Measurements from ENCODE around the gene TMEM88. TPM values are rescaled to one million over a fixed set of nuclear protein-coding genes. Genes with fewer than 3 reads are reported as not detected.

Gene TMEM88
- total RNA-seq, 2 experiments from 2014 or later = 0.84 to 1.2 TPM

GRCh38 chr17:7842380-7843256 lies 12.2 kb upstream of the TMEM88 start:
- H3K9me3 Mint-ChIP-seq (ENCODE audit: low read depth) = no peaks in the 10 kb centered on the region
- H3K27ac Mint-ChIP-seq = peak overlapping the region; percentile 99
- peak; percentile 90 for DNase-seq
- H3K36me3 Mint-ChIP-seq = no peaks in the 10 kb centered on the region
- no peaks in the 10 kb centered on the region for H3K27me3 Mint-ChIP-seq
- peak; percentile 27 for ATAC-seq
- peak overlapping the region; percentile 80 for H3K4me3 Mint-ChIP-seq
- CTCF ChIA-PET = interaction anchor here (0.9 to 6.7 kb wide), 8 partner anchors 9 to 280 kb away, joined by 3 to 85 read pairs (median 4); partner anchors contain the start of genes CNTROB, KDM6B, NAA38 and TRAPPC1
- peaks cover 43% of the 10 kb centered on the region for H3K4me1 Mint-ChIP-seq

GRCh38 chr17:7843257-7843535 lies 11.7 kb upstream of the TMEM88 start:
- Mint-ChIP-seq H3K27ac (peak overlapping the region; percentile 99), H3K27me3 (no peaks in the 10 kb centered on the region), H3K36me3 (no peaks in the 10 kb centered on the region), H3K9me3 (ENCODE audit: low read depth) (no peaks in the 10 kb centered on the region), H3K4me3 (peak overlapping the region; percentile 80), H3K4me1 (peaks cover 42% of the 10 kb centered on the region)
- ATAC-seq (peak; percentile 0), DNase-seq (no peak)
- CTCF ChIA-PET = interaction anchor here (0.9 to 6.7 kb wide), 5 partner anchors 10 to 280 kb away, joined by 3 to 85 read pairs (median 4); partner anchors contain the start of gene KDM6B

- no peaks in the 10 kb centered on the region for H3K36me3 Mint-ChIP-seq
- H3K27ac Mint-ChIP-seq = peak overlapping the region; percentile 99
- no peaks in the 10 kb centered on the region for H3K9me3 Mint-ChIP-seq (ENCODE audit: low read depth)
- CTCF ChIA-PET = interaction anchor here (0.9 to 6.7 kb wide), 5 partner anchors 10 to 279 kb away, joined by 3 to 85 read pairs (median 4); partner anchors contain the start of gene KDM6B
- no peaks in the 10 kb centered on the region for H3K27me3 Mint-ChIP-seq
- peak; percentile 21 for ATAC-seq
- peaks cover 40% of the 10 kb centered on the region for H3K4me1 Mint-ChIP-seq
- DNase-seq = peak; percentile 89
- peak overlapping the region; percentile 80 for H3K4me3 Mint-ChIP-seq
These were observed 11.2 kb upstream of the TMEM88 start for GRCh38 chr17:7843536-7844291.

- Mint-ChIP-seq H3K4me1 (peaks cover 34% of the 10 kb centered on the region), H3K27me3 (no peaks in the 10 kb centered on the region), H3K36me3 (no peaks in the 10 kb centered on the region), H3K27ac (peak overlapping the region; percentile 99), H3K9me3 (ENCODE audit: low read depth) (no peaks in the 10 kb centered on the region), H3K4me3 (peak overlapping the region; percentile 80)
- CTCF ChIA-PET = interaction anchor here (0.6 to 6.7 kb wide), 15 partner anchors 11 to 408 kb away, joined by 3 to 85 read pairs (median 4); partner anchors contain the start of genes CNTROB, KDM6B, NAA38 and TP53
- ATAC-seq = peak; percentile 73
- peak; percentile 93 for DNase-seq
These were observed 10.3 kb upstream of the TMEM88 start for GRCh38 chr17:7844292-7845154.

- ATAC-seq = no peak
- Mint-ChIP-seq H3K27ac (peak overlapping the region; percentile 99), H3K9me3 (ENCODE audit: low read depth) (no peaks in the 10 kb centered on the region), H3K4me1 (peaks cover 35% of the 10 kb centered on the region), H3K27me3 (no peaks in the 10 kb centered on the region), H3K36me3 (no peaks in the 10 kb centered on the region), H3K4me3 (peak overlapping the region; percentile 80)
- CTCF ChIA-PET = interaction anchor here (0.6 to 6.7 kb wide), 13 partner anchors 11 to 409 kb away, joined by 3 to 85 read pairs (median 5); partner anchors contain the start of genes CNTROB, KDM6B, NAA38 and TP53
- no peak for DNase-seq
These were observed 9.4 kb upstream of the TMEM88 start for GRCh38 chr17:7845359-7846062.

GRCh38 chr17:7846063-7846735 lies 8.7 kb upstream of the TMEM88 start:
- Mint-ChIP-seq H3K9me3 (ENCODE audit: low read depth) (no peaks in the 10 kb centered on the region), H3K27me3 (no peaks in the 10 kb centered on the region), H3K27ac (no peak overlapping the region), H3K4me1 (peaks cover 35% of the 10 kb centered on the region), H3K4me3 (no peak overlapping the region), H3K36me3 (no peaks in the 10 kb centered on the region)
- CTCF ChIA-PET = interaction anchor here (1.2 to 6.7 kb wide), 6 partner anchors 11 to 151 kb away, joined by 4 to 85 read pairs (median 8); partner anchors contain the start of genes KDM6B and NAA38
- ATAC-seq = no peak
- no peak for DNase-seq

- H3K36me3 Mint-ChIP-seq = no peaks in the 10 kb centered on the region
- no peak overlapping the region for H3K27ac Mint-ChIP-seq
- H3K9me3 Mint-ChIP-seq (ENCODE audit: low read depth) = no peaks in the 10 kb centered on the region
- ATAC-seq = no peak
- no peak for DNase-seq
- no peaks in the 10 kb centered on the region for H3K27me3 Mint-ChIP-seq
- H3K4me1 Mint-ChIP-seq = peaks cover 39% of the 10 kb centered on the region
- no peak overlapping the region for H3K4me3 Mint-ChIP-seq
- CTCF ChIA-PET = interaction anchor here (6.7 kb wide), 1 partner anchor 14 kb away, joined by 85 read pairs; the partner anchor contains the start of gene KDM6B
These were observed 7.9 kb upstream of the TMEM88 start for GRCh38 chr17:7846765-7847661.

GRCh38 chr17:7848131-7848579 lies 6.7 kb upstream of the TMEM88 start:
- no peak overlapping the region for H3K4me3 Mint-ChIP-seq
- no peaks in the 10 kb centered on the region for H3K27me3 Mint-ChIP-seq
- H3K36me3 Mint-ChIP-seq = no peaks in the 10 kb centered on the region
- peaks cover 47% of the 10 kb centered on the region for H3K4me1 Mint-ChIP-seq
- DNase-seq = no peak
- CTCF ChIA-PET = interaction anchor here (6.7 kb wide), 1 partner anchor 15 kb away, joined by 85 read pairs; the partner anchor contains the start of gene KDM6B
- H3K27ac Mint-ChIP-seq = no peak overlapping the region
- ATAC-seq = no peak
- H3K9me3 Mint-ChIP-seq (ENCODE audit: low read depth) = no peaks in the 10 kb centered on the region

GRCh38 chr17:7848739-7849129 lies 6.1 kb upstream of the TMEM88 start:
- H3K36me3 Mint-ChIP-seq = peaks cover under 1% of the 10 kb centered on the region
- H3K4me1 Mint-ChIP-seq = peaks cover 47% of the 10 kb centered on the region

GRCh38 chr17:7849130-7849750 lies 5.6 kb upstream of the TMEM88 start:
- no peak overlapping the region for H3K4me3 Mint-ChIP-seq
- no peaks in the 10 kb centered on the region for H3K27me3 Mint-ChIP-seq
- DNase-seq = no peak
- H3K27ac Mint-ChIP-seq = no peak overlapping the region
- CTCF ChIA-PET = interaction anchor here (0.6 to 2.9 kb wide), 4 partner anchors 14 to 140 kb away, joined by 3 to 14 read pairs (median 4); no protein-coding TSS in a partner anchor
- ATAC-seq = no peak
- H3K9me3 Mint-ChIP-seq (ENCODE audit: low read depth) = no peaks in the 10 kb centered on the region
- peaks cover 2% of the 10 kb centered on the region for H3K36me3 Mint-ChIP-seq
- peaks cover 47% of the 10 kb centered on the region for H3K4me1 Mint-ChIP-seq

More at GRCh38 chr17:7848739-7849129, 6.1 kb upstream of the TMEM88 start:
- Mint-ChIP-seq H3K4me3 (no peak overlapping the region), H3K27ac (no peak overlapping the region), H3K27me3 (no peaks in the 10 kb centered on the region), H3K9me3 (ENCODE audit: low read depth) (no peaks in the 10 kb centered on the region)
- ATAC-seq = no peak
- CTCF ChIA-PET = interaction anchor here (0.6 to 6.7 kb wide), 4 partner anchors 14 to 105 kb away, joined by 3 to 85 read pairs (median 4); partner anchors contain the start of gene KDM6B
- DNase-seq = no peak
